ENCODE results near the gene S100A5. TPM values are rescaled to one million over a fixed set of nuclear protein-coding genes. Genes with fewer than 3 reads are reported as not detected.

The S100A5 gene
- total RNA-seq, 1 experiment from 2014 or later: not detected

GRCh38 chr1:153507926-153508583 is 32.7 kb downstream of the S100A5 start:
- TF ChIP-seq, protein P1, sequence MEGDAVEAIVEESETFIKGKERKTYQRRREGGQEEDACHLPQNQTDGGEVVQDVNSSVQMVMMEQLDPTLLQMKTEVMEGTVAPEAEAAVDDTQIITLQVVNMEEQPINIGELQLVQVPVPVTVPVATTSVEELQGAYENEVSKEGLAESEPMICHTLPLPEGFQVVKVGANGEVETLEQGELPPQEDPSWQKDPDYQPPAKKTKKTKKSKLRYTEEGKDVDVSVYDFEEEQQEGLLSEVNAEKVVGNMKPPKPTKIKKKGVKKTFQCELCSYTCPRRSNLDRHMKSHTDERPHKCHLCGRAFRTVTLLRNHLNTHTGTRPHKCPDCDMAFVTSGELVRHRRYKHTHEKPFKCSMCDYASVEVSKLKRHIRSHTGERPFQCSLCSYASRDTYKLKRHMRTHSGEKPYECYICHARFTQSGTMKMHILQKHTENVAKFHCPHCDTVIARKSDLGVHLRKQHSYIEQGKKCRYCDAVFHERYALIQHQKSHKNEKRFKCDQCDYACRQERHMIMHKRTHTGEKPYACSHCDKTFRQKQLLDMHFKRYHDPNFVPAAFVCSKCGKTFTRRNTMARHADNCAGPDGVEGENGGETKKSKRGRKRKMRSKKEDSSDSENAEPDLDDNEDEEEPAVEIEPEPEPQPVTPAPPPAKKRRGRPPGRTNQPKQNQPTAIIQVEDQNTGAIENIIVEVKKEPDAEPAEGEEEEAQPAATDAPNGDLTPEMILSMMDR (IDR thresholded peaks at IDR 0.05; ENCODE audit: unreplicated experiment): no peak
- no peaks in the 10 kb centered on the region for H3K36me3 Mint-ChIP-seq (ENCODE audit: insufficient read depth, unreplicated experiment)
- H3K4me1 Mint-ChIP-seq (ENCODE audit: insufficient read depth, unreplicated experiment): peaks cover 54% of the 10 kb centered on the region
- H3K27ac Mint-ChIP-seq (ENCODE audit: low read depth, unreplicated experiment): no peak overlapping the region
- CTCF ChIA-PET: interaction anchor here (0.6 to 31.7 kb wide), 15 partner anchors 13 to 240 kb away, joined by 3 to 1438 read pairs (median 5); partner anchors contain the start of genes PGLYRP4, S100A12, S100A14 and S100A16
- no peaks in the 10 kb centered on the region for H3K9me3 Mint-ChIP-seq (ENCODE audit: unreplicated experiment)
- POLR2A ChIA-PET: interaction anchor here (0.6 to 22.5 kb wide), 10 partner anchors 12 to 482 kb away, joined by 3 to 780 read pairs (median 4); partner anchors contain the start of genes CHTOP, RPS27, S100A2 and S100A5
- H3K27me3 Mint-ChIP-seq (ENCODE audit: insufficient read depth, unreplicated experiment): no peaks in the 10 kb centered on the region
- H3K4me3 Mint-ChIP-seq (ENCODE audit: unreplicated experiment): no peak overlapping the region
- DNase-seq (ENCODE audit: unreplicated experiment): no peak
- intact Hi-C loops (cut with micrococcal nuclease): no loop called here
- no TSS peak for BruUV-seq (replicated peaks)

DNA sequence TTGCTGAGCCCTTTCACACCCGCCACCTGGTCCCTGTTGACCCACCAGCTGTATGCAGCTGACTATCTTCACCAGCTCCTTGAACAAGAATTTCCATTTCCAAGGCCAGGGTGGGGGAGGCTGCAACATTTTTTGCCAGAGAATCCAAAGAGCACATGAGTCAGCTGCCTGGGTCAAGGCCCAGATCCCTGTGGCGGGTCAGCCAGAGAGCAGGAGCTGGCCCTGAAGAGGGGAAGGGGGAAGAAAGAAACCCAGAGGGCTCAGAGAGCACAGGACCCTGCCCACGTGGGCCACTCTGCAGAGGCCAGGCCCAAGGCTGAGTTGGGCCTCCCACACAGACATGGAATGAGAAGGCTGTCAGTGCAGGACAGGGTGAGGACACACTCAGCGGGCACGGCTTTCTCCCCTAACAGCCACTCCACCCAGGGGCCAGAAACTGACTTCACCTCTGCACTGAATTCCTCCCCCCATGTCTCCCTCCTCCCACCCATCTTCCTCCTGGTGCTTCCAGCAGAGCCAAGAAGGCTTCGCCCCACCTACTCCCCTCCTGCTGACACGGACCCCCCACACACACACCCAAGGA is 33.8 kb downstream of the S100A5 start:
- H3K9me3 Mint-ChIP-seq (ENCODE audit: unreplicated experiment): no peaks in the 10 kb centered on the region
- no peaks in the 10 kb centered on the region for H3K27me3 Mint-ChIP-seq (ENCODE audit: insufficient read depth, unreplicated experiment)
- DNase-seq (ENCODE audit: unreplicated experiment): peak; percentile 90
- POLR2A ChIA-PET: interaction anchor here (0.6 to 22.5 kb wide), 15 partner anchors 9 to 1878 kb away, joined by 3 to 780 read pairs (median 3); partner anchors contain the start of genes ILF2, S100A14, S100A16 and S100A2
- peaks cover 43% of the 10 kb centered on the region for H3K4me1 Mint-ChIP-seq (ENCODE audit: insufficient read depth, unreplicated experiment)
- no TSS peak for BruUV-seq (replicated peaks)
- peak overlapping the region; percentile 4 for H3K27ac Mint-ChIP-seq (ENCODE audit: low read depth, unreplicated experiment)
- H3K36me3 Mint-ChIP-seq (ENCODE audit: insufficient read depth, unreplicated experiment): no peaks in the 10 kb centered on the region
- intact Hi-C loops (cut with micrococcal nuclease): no loop called here
- no peak overlapping the region for H3K4me3 Mint-ChIP-seq (ENCODE audit: unreplicated experiment)
- TF ChIP-seq, protein P1 (IDR thresholded peaks at IDR 0.05; ENCODE audit: unreplicated experiment): no peak
- CTCF ChIA-PET: interaction anchor here (0.6 to 31.7 kb wide), 15 partner anchors 9 to 241 kb away, joined by 3 to 1438 read pairs (median 5); partner anchors contain the start of genes NPR1, PGLYRP4, S100A14 and S100A16

GRCh38 chr1:153506386-153506785 is 34.3 kb downstream of the S100A5 start:
- Mint-ChIP-seq H3K27me3 (ENCODE audit: insufficient read depth, unreplicated experiment) (no peaks in the 10 kb centered on the region), H3K4me1 (ENCODE audit: insufficient read depth, unreplicated experiment) (peaks cover 40% of the 10 kb centered on the region), H3K27ac (ENCODE audit: low read depth, unreplicated experiment) (peak overlapping the region; percentile 4), H3K36me3 (ENCODE audit: insufficient read depth, unreplicated experiment) (no peaks in the 10 kb centered on the region), H3K9me3 (ENCODE audit: unreplicated experiment) (no peaks in the 10 kb centered on the region), H3K4me3 (ENCODE audit: unreplicated experiment) (no peak overlapping the region)
- CTCF ChIA-PET: interaction anchor here (0.6 to 31.7 kb wide), 12 partner anchors 9 to 295 kb away, joined by 3 to 1438 read pairs (median 4); partner anchors contain the start of genes NPR1, PGLYRP4, S100A14 and S100A16
- intact Hi-C loops (cut with micrococcal nuclease): no loop called here
- TF ChIP-seq, protein P1 (IDR thresholded peaks at IDR 0.05; ENCODE audit: unreplicated experiment): no peak
- POLR2A ChIA-PET: interaction anchor here (0.6 to 22.5 kb wide), 13 partner anchors 9 to 172 kb away, joined by 3 to 780 read pairs (median 4); partner anchors contain the start of genes ILF2, S100A14, S100A16 and S100A2
- no TSS peak for BruUV-seq (replicated peaks)
- no peak for DNase-seq (ENCODE audit: unreplicated experiment)

DNA sequence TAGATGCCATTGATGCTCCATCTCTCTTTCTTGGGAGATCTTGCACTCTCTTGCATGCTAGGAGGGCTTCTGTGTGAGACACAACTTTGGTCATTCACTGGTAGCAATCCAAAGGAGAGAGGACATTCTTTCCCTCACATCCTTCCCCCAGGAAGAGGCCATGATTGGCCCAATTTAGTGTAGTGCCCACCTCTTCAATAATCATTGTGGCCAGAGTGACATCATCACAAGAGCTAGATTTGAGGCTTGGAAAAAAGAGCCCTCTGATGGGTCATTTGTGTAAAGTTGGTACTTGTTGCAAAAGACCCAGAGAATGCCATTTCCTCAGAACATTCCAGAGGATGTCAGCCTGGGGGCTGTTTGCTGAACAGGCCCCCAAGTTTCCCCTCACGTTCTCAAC is 35.2 kb downstream of the S100A5 start:
- Mint-ChIP-seq H3K36me3 (ENCODE audit: insufficient read depth, unreplicated experiment) (no peaks in the 10 kb centered on the region), H3K9me3 (ENCODE audit: unreplicated experiment) (no peaks in the 10 kb centered on the region), H3K4me3 (ENCODE audit: unreplicated experiment) (no peak overlapping the region), H3K27me3 (ENCODE audit: insufficient read depth, unreplicated experiment) (no peaks in the 10 kb centered on the region), H3K4me1 (ENCODE audit: insufficient read depth, unreplicated experiment) (peaks cover 32% of the 10 kb centered on the region), H3K27ac (ENCODE audit: low read depth, unreplicated experiment) (no peak overlapping the region)
- CTCF ChIA-PET: interaction anchor here (0.6 to 31.7 kb wide), 7 partner anchors 10 to 296 kb away, joined by 3 to 1438 read pairs (median 5); partner anchors contain the start of genes PGLYRP4, S100A6 and S100A9
- POLR2A ChIA-PET: interaction anchor here (0.8 to 1.5 kb wide), 3 partner anchors 11 to 148 kb away, joined by 4 to 6 read pairs (median 4); partner anchors contain the start of gene S100A9
- BruUV-seq (replicated peaks): no TSS peak
- no peak for DNase-seq (ENCODE audit: unreplicated experiment)
- TF ChIP-seq, protein P1 (IDR thresholded peaks at IDR 0.05; ENCODE audit: unreplicated experiment): no peak
- intact Hi-C loops (cut with micrococcal nuclease): no loop called here

Measured in MCF 10A (cell line).